ENCODE data around the gene MRPL32.

DNA sequence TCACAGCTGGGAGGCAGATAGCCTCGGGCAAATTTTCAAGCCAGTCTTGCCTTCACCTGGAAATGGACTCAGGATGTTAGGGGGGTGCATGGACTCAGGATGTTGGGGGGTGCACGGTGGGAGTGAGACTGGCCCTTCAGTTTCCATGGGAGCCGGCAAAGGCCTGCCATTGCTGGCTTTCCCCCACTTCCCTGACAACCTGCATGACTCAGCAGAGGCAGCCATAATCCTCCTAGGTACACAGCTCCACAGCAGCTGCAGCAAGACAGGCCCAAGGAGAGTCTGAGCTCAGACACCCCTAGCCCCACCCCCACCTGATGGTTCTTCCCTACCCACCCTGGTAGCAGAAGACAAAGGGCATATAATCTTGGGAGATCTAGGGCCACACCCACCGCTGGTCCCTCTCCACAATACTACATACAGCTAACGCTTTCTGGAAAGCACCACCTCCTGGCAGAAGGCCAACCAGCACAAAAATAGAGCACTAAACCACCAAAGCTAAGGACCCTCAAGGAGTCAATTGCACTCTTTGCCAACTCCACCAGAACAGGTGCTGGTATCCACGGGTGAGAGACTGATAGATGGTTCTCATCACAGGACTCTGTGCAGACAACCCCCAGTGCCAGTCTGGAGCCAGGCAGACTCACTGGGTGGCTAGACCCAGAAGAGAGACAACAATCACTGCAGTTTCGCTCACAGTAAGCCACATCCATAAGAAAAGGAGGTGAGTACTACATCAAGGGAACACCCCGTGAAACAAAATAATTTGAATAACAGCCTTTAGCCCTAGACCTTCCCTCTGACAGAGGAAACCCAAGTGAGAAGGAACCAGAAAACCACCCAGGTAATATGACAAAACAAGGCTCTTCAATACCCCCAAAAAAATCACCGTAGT, 38.6 kb upstream of the MRPL32 start:
- TF ChIP-seq, protein P1, sequence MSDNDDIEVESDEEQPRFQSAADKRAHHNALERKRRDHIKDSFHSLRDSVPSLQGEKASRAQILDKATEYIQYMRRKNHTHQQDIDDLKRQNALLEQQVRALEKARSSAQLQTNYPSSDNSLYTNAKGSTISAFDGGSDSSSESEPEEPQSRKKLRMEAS (IDR thresholded peaks at IDR 0.05) = no peak
- TF ChIP-seq EHMT2 (IDR thresholded peaks at IDR 0.05; ENCODE audit: borderline replicate concordance, low read depth, low read length) (no peak), NPAS2 (CRISPR knock-in tag; IDR thresholded peaks at IDR 0.05; ENCODE audit: borderline replicate concordance) (no peak), ZNF282 (IDR thresholded peaks at IDR 0.05; ENCODE audit: partially characterized antibody) (no peak), NCOA2 (CRISPR knock-in tag; IDR thresholded peaks at IDR 0.05) (no peak), CTCF (CRISPR knock-in tag; IDR thresholded peaks at IDR 0.05) (no peak), RAD21 (CRISPR knock-in tag; IDR thresholded peaks at IDR 0.05) (no peak), ZNF451 (CRISPR knock-in tag; IDR thresholded peaks at IDR 0.05) (no peak), CHD2 (IDR thresholded peaks at IDR 0.05; ENCODE audit: low read depth, low read length) (no peak), ASH2L (IDR thresholded peaks at IDR 0.05; ENCODE audit: insufficient read length, low read depth, low read length) (no peak), ZNF672 (CRISPR knock-in tag; IDR thresholded peaks at IDR 0.05) (no peak), HDAC1 (CRISPR knock-in tag; IDR thresholded peaks at IDR 0.05) (no peak), POLR2AphosphoS5 (IDR thresholded peaks at IDR 0.05; ENCODE audit: low read depth, low read length) (no peak), CREM (IDR thresholded peaks at IDR 0.05) (no peak), CREM (CRISPR knock-in tag; IDR thresholded peaks at IDR 0.05) (no peak)
